Keratinocyte (primary cell): Measurements from ENCODE around the gene FAAH. TPM values are rescaled to one million over a fixed set of nuclear protein-coding genes. Genes with fewer than 3 reads are reported as not detected.

Experiments
- DNase-seq: peaks from one replicate; pipeline ENCODE4 v3.0.0-alpha.2; 2011; ENCODE audit warnings: low read depth, missing footprints, low spot score
- FAIRE-seq: peaks from 2 replicates; lab custom pipeline; 2011; peaks lifted over from hg19 to GRCh38; lab: Jason Lieb, UNC
- H2AFZ ChIP-seq: 2 replicates; pipeline ENCODE4 v1.6.0; 2012; ENCODE audit warnings: low read length, control low read depth, inconsistent platforms; ENCODE audit not compliant: control insufficient read depth
- H3K27ac ChIP-seq: 2 replicates; pipeline ENCODE4 v1.5.1; 2011; ENCODE audit warnings: low read length; ENCODE audit not compliant: control insufficient read depth, insufficient read depth
- H3K27me3 ChIP-seq: 3 replicates; pipeline ENCODE4 v1.6.0; 2011; ENCODE audit warnings: low read length; ENCODE audit not compliant: control insufficient read depth, insufficient read depth; ENCODE audit errors: extremely low read depth
- H3K36me3 ChIP-seq, 2 experiments: 2 replicates in 1 of 2; 3 replicates in 1 of 2; pipeline ENCODE4 v1.5.1; 2011; ENCODE audit warnings: low read length in 2 of 2, mild to moderate bottlenecking in 1 of 2; ENCODE audit not compliant: control insufficient read depth in 2 of 2, insufficient read depth in 2 of 2; ENCODE audit errors: extremely low read depth in 1 of 2
- H3K4me1 ChIP-seq: 3 replicates; pipeline ENCODE4 v1.5.1; 2011; ENCODE audit warnings: low read length; ENCODE audit not compliant: control insufficient read depth, insufficient read depth; ENCODE audit errors: extremely low read depth
- H3K4me2 ChIP-seq: 3 replicates; pipeline ENCODE4 v1.6.0; 2011; ENCODE audit warnings: low read depth, low read length; ENCODE audit not compliant: control insufficient read depth, insufficient read depth; ENCODE audit errors: extremely low read depth
- H3K4me3 ChIP-seq, 3 experiments: fragments of 200-600 bp in 1 of 3; sonication (generic) in 1 of 3; 2 replicates in 2 of 3; 3 replicates in 1 of 3; pipeline ENCODE4 v1.5.1; 2011 to 2016; ENCODE audit warnings: low read length in 3 of 3, mild to moderate bottlenecking in 3 of 3, control low read depth in 2 of 3, inconsistent platforms in 1 of 3, low read depth in 1 of 3, mixed read lengths in 1 of 3, mixed run types in 1 of 3, moderate library complexity in 1 of 3; ENCODE audit not compliant: control insufficient read depth in 2 of 3, insufficient read depth in 2 of 3; ENCODE audit errors: extremely low read depth in 1 of 3
- H3K79me2 ChIP-seq: 2 replicates; pipeline ENCODE4 v1.6.0; 2012; ENCODE audit warnings: low read length; ENCODE audit not compliant: control insufficient read depth, insufficient read depth
- H3K9ac ChIP-seq: 3 replicates; pipeline ENCODE4 v1.6.0; 2011; ENCODE audit warnings: low read length; ENCODE audit not compliant: control insufficient read depth, insufficient read depth; ENCODE audit errors: extremely low read depth
- H3K9me1 ChIP-seq: 3 replicates; pipeline ENCODE4 v1.6.0; 2011; ENCODE audit warnings: low read length; ENCODE audit not compliant: control insufficient read depth, insufficient read depth; ENCODE audit errors: extremely low read depth
- H3K9me3 ChIP-seq: 2 replicates; pipeline ENCODE4 v1.5.1; 2012; ENCODE audit warnings: low read depth, low read length; ENCODE audit not compliant: control insufficient read depth
- H4K20me1 ChIP-seq: 3 replicates; pipeline ENCODE4 v1.6.0; 2011; ENCODE audit warnings: low read length; ENCODE audit not compliant: control insufficient read depth, insufficient read depth; ENCODE audit errors: extremely low read depth
- EZH2 ChIP-seq: IDR thresholded peaks from one replicate; pipeline ENCODE4 v1.6.1; 2012; ENCODE audit warnings: inconsistent platforms, mild to moderate bottlenecking, low read length, moderate library complexity
- dilution Hi-C: fragments of 300-500 bp; cut with MboI; formaldehyde crosslinking; loops from one replicate; pipeline ENCODE4 v1.7.0; 2020; ENCODE audit warnings: low sequenced_read_pairs; ENCODE audit not compliant: extremely low pct_ligation_motif_present
- polyA plus RNA-seq, 5 experiments: library from polyadenylated mRNA; depleted of rRNA in 3 of 5; stranded (reverse) in 3 of 5; stranded (forward) in 1 of 5; unstranded in 1 of 5; fragments of >200 nt; gene quantifications; 1 replicate in 1 of 5; 2 replicates in 3 of 5; 3 replicates in 1 of 5; pipeline versions ENCODE4 v1.2.1 to v1.2.3, GENCODE V29; 2011 to 2012; ENCODE audit warnings: missing spikeins in 2 of 5, low read depth in 1 of 5, low replicate concordance in 1 of 5
- TF ChIP-seq, protein P1 (sequence below), 3 experiments: IDR thresholded peaks in 1 of 3; conservative IDR thresholded peaks in 1 of 3; optimal IDR thresholded peaks in 1 of 3; 2 replicates in 2 of 3; 3 replicates in 1 of 3; pipeline versions ENCODE3 to v1.5.1; 2011; ENCODE audit warnings: low read length in 3 of 3, mild to moderate bottlenecking in 3 of 3, moderate library complexity in 2 of 3, control low read depth in 1 of 3, inconsistent platforms in 1 of 3; ENCODE audit not compliant: insufficient read depth in 2 of 3; ENCODE audit errors: extremely low read depth in 1 of 3

FAAH gene
- polyA plus RNA-seq, 1 donor (not counting 4 experiments of a cell fraction or from before 2014, with no cell fraction given) = 5.3 TPM

- H3K9ac ChIP-seq = no peak overlapping the region
- no peaks in the 10 kb centered on the region for H4K20me1 ChIP-seq
- no peak overlapping the region for H3K27ac ChIP-seq
- H3K36me3 ChIP-seq = no peaks in the 10 kb centered on the region
- H3K9me3 ChIP-seq = no peaks in the 10 kb centered on the region
- peaks cover 23% of the 10 kb centered on the region for H3K27me3 ChIP-seq
- dilution Hi-C loops = no loop called here
- no peak for TF ChIP-seq EZH2
- TF ChIP-seq, protein P1, sequence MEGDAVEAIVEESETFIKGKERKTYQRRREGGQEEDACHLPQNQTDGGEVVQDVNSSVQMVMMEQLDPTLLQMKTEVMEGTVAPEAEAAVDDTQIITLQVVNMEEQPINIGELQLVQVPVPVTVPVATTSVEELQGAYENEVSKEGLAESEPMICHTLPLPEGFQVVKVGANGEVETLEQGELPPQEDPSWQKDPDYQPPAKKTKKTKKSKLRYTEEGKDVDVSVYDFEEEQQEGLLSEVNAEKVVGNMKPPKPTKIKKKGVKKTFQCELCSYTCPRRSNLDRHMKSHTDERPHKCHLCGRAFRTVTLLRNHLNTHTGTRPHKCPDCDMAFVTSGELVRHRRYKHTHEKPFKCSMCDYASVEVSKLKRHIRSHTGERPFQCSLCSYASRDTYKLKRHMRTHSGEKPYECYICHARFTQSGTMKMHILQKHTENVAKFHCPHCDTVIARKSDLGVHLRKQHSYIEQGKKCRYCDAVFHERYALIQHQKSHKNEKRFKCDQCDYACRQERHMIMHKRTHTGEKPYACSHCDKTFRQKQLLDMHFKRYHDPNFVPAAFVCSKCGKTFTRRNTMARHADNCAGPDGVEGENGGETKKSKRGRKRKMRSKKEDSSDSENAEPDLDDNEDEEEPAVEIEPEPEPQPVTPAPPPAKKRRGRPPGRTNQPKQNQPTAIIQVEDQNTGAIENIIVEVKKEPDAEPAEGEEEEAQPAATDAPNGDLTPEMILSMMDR (optimal IDR thresholded peaks at IDR 0.05 in 1 of 3, IDR thresholded peaks at IDR 0.05 in 1 of 3, conservative IDR thresholded peaks at IDR 0.05 in 1 of 3; ENCODE audit: extremely low read depth in 1 of 3, insufficient read depth in 2 of 3, low read length in 3 of 3) = no peak
- H3K4me3 ChIP-seq = no peak overlapping the region
- H3K9me1 ChIP-seq = no peaks in the 10 kb centered on the region
- H2AFZ ChIP-seq = no peak overlapping the region
- no peaks in the 10 kb centered on the region for H3K79me2 ChIP-seq
- no peaks in the 10 kb centered on the region for H3K4me1 ChIP-seq
- FAIRE-seq (no peak), DNase-seq (no peak)
- H3K4me2 ChIP-seq = no peak overlapping the region
These were observed 37.6 kb downstream of the FAAH start for GRCh38 chr1:46431695-46432094.

DNA sequence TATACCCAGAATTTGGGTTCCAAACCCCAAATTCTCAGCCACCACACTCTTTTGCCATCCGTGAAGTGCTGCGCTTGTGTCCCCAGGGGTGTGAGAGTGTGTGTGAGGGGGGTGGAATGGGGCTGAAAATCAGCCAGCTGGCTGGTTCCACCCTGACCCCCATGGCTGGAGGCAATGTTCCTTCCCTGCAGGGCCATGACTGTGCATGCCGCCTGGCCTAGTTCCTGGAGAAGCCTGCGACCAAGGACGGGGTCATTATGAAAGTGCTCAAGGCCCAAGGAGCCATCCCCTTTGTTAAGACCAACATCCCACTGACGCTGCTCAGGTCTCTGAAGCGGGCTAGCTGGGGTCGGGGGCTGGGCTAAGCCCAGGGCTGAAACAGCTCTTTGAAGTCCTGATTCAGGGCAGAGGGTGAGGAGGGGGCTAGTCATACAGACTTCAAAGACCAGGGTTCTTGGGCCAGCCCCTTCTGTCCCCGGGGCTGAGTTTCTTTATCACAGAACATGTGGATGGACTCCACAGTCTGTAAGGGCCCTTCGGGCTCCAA lies 38.7 kb downstream of the FAAH start:
- Histone ChIP-seq H3K9me1 (no peaks in the 10 kb centered on the region), H3K9ac (no peak overlapping the region), H3K4me3 (no peak overlapping the region), H3K36me3 (no peaks in the 10 kb centered on the region), H3K27ac (no peak overlapping the region), H2AFZ (no peak overlapping the region), H3K4me2 (no peak overlapping the region), H4K20me1 (no peaks in the 10 kb centered on the region), H3K79me2 (no peaks in the 10 kb centered on the region), H3K4me1 (no peaks in the 10 kb centered on the region), H3K9me3 (no peaks in the 10 kb centered on the region), H3K27me3 (peaks cover 26% of the 10 kb centered on the region)
- no peak for TF ChIP-seq EZH2
- TF ChIP-seq, protein P1 (optimal IDR thresholded peaks at IDR 0.05 in 1 of 3, IDR thresholded peaks at IDR 0.05 in 1 of 3, conservative IDR thresholded peaks at IDR 0.05 in 1 of 3; ENCODE audit: extremely low read depth in 1 of 3, insufficient read depth in 2 of 3, low read length in 3 of 3) = no peak
- no peak for DNase-seq
- dilution Hi-C loops = no loop called here
- FAIRE-seq = no peak
